ENCODE data around the gene NT5C3A. TPM values are rescaled to one million over a fixed set of nuclear protein-coding genes. Genes with fewer than 3 reads are reported as not detected.

The NT5C3A gene
- polyA plus RNA-seq (2011; rRNA removed): 11.0 and 19.0 TPM in 2 replicates
- 1.4 and 1.9 TPM in 2 replicates for polyA minus RNA-seq (2011; rRNA and poly(A)+ RNA removed)

- Histone ChIP-seq H3K27me3 (ENCODE audit: control insufficient read depth, insufficient read depth, low read length) (no peaks in the 10 kb centered on the region), H3K36me3 (ENCODE audit: control insufficient read depth, insufficient read depth, low read length) (no peaks in the 10 kb centered on the region), H3K4me3 (ENCODE audit: low read depth, low read length) (peak within 1 kb of the TSS; percentile 58)
- no peak for TF ChIP-seq CTCF (IDR thresholded peaks at IDR 0.05; ENCODE audit: insufficient read depth, low read depth, low read length)
- ChIA-PET POLR2A (interaction anchor here (0.6 to 1.1 kb wide), 3 partner anchors 22 to 119 kb away, joined by 3 read pairs; no protein-coding TSS in a partner anchor), CTCF (interaction anchor here (0.6 to 3.7 kb wide), 4 partner anchors 11 to 119 kb away, joined by 3 to 19 read pairs (median 8); partner anchors contain the start of gene RP9)
- no peak for DNase-seq (ENCODE audit: low read depth)
These were observed at the start of gene NT5C3A for GRCh38 chr7:33062023-33062781. NT5C3A (minus strand) TSS chr7:33062776; CDS start chr7:33062705, 71 bp downstream.

- POLR2A ChIA-PET: no interaction called here
- no peaks in the 10 kb centered on the region for H3K36me3 ChIP-seq (ENCODE audit: control insufficient read depth, insufficient read depth, low read length)
- 0 out of 2 replicates have a peak, but pooled peaks cover 4% of the 10 kb centered on the region for H3K27me3 ChIP-seq (ENCODE audit: control insufficient read depth, insufficient read depth, low read length)
- DNase-seq (ENCODE audit: low read depth): no peak
- no peak overlapping the region for H3K4me3 ChIP-seq (ENCODE audit: low read depth, low read length)
- CTCF ChIA-PET: no interaction called here
- no peak for TF ChIP-seq CTCF (IDR thresholded peaks at IDR 0.05; ENCODE audit: insufficient read depth, low read depth, low read length)
These were observed 49.0 kb upstream of the NT5C3A start for GRCh38 chr7:33111614-33112013.

GRCh38 chr7:33109758-33110238, 47.2 kb upstream of the NT5C3A start:
- ChIA-PET CTCF (interaction anchor here (1.1 to 4.9 kb wide), 5 partner anchors 18 to 343 kb away, joined by 3 to 49 read pairs (median 11); partner anchors contain the start of gene KBTBD2), POLR2A (no interaction called here)
- no peak for DNase-seq (ENCODE audit: low read depth)
- Histone ChIP-seq H3K36me3 (ENCODE audit: control insufficient read depth, insufficient read depth, low read length) (no peaks in the 10 kb centered on the region), H3K27me3 (ENCODE audit: control insufficient read depth, insufficient read depth, low read length) (0 out of 2 replicates have a peak, but pooled peaks cover 4% of the 10 kb centered on the region), H3K4me3 (ENCODE audit: low read depth, low read length) (peak overlapping the region; percentile 60)
- no peak for TF ChIP-seq CTCF (IDR thresholded peaks at IDR 0.05; ENCODE audit: insufficient read depth, low read depth, low read length)

- TF ChIP-seq CTCF (IDR thresholded peaks at IDR 0.05; ENCODE audit: insufficient read depth, low read depth, low read length): peak; percentile 13; the same call in 1 of the 2 replicates
- Histone ChIP-seq H3K36me3 (ENCODE audit: control insufficient read depth, insufficient read depth, low read length) (no peaks in the 10 kb centered on the region), H3K27me3 (ENCODE audit: control insufficient read depth, insufficient read depth, low read length) (0 out of 2 replicates have a peak, but pooled peaks cover 2% of the 10 kb centered on the region), H3K4me3 (ENCODE audit: low read depth, low read length) (peak within 1 kb of the TSS; percentile 60)
- no peak for DNase-seq (ENCODE audit: low read depth)
- POLR2A ChIA-PET: interaction anchor here (0.6 kb wide), 1 partner anchor 177 kb away, joined by 3 read pairs; no protein-coding TSS in a partner anchor
- CTCF ChIA-PET: interaction anchor here (0.8 to 4.9 kb wide), 24 partner anchors 10 to 527 kb away, joined by 3 to 49 read pairs (median 5); partner anchors contain the start of genes KBTBD2 and NT5C3A
These were observed 46.6 kb upstream of the NT5C3A start, which contains the start of gene RP9 for GRCh38 chr7:33109005-33109757. RP9 (minus strand) TSS chr7:33109404; CDS start chr7:33109372, 32 bp downstream.
